Measurements from ENCODE around the gene NPHP1. TPM values are rescaled to one million over a fixed set of nuclear protein-coding genes. Genes with fewer than 3 reads are reported as not detected.

The NPHP1 gene
- total RNA-seq, 1 experiment from 2014 or later = 2.5 TPM

- Mint-ChIP-seq H3K27me3 (ENCODE audit: low read depth) (no peaks in the 10 kb centered on the region), H3K4me3 (no peak overlapping the region), H3K9me3 (peaks cover 30% of the 10 kb centered on the region), H3K4me1 (no peaks in the 10 kb centered on the region), H3K27ac (no peak overlapping the region), H3K36me3 (peaks cover 4% of the 10 kb centered on the region; the same call in 1 of the 2 replicates)
- TF ChIP-seq FOXP4 (CRISPR knock-in tag; IDR thresholded peaks at IDR 0.05) = no peak
- no peak for TF ChIP-seq CREM (CRISPR knock-in tag; IDR thresholded peaks at IDR 0.05)
- no peak for TF ChIP-seq ATF1 (CRISPR knock-in tag; IDR thresholded peaks at IDR 0.05)
- no peak for TF ChIP-seq JAZF1 (CRISPR knock-in tag; IDR thresholded peaks at IDR 0.05)
- POLR2A ChIA-PET = no interaction called here
- ATAC-seq (no peak), DNase-seq (ENCODE audit: low spot score) (no peak)
- CTCF ChIA-PET = interaction anchor here (0.8 kb wide), 1 partner anchor 15 kb away, joined by 4 read pairs; the partner anchor contains the start of gene MALL
Observed at GRCh38 chr2:110130757-110131156, 74.1 kb downstream of the NPHP1 start.

DNA sequence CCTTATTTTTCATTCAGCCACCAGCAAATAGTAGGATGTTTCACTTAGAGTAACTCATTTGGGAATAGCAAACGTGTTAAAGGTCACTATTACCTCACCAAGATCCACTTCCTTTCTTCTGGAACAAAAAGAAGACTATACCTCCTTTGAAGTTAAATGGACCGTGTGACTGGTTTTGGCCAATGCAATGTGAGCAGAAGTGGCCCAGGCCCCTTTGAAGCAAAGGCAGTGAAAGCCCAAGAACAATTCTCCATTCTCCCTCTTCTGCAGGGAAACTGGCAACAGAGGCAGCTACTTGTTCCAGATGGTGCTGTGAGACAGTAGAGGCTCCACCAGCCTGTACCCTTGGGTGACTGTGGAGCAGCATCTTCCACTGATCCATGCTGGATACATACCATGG, 77.9 kb downstream of the NPHP1 start:
- ChIA-PET POLR2A (no interaction called here), CTCF (no interaction called here)
- DNase-seq (ENCODE audit: low spot score) (no peak), ATAC-seq (no peak)
- no peaks in the 10 kb centered on the region for H3K27me3 Mint-ChIP-seq (ENCODE audit: low read depth)
- 0 out of 2 replicates have a peak, but pooled peaks cover 1% of the 10 kb centered on the region for H3K9me3 Mint-ChIP-seq
- no peaks in the 10 kb centered on the region for H3K4me1 Mint-ChIP-seq
- no peaks in the 10 kb centered on the region for H3K36me3 Mint-ChIP-seq
- TF ChIP-seq CDX4 (CRISPR knock-in tag; IDR thresholded peaks at IDR 0.05; ENCODE audit: borderline replicate concordance) = no peak
- TF ChIP-seq ZSCAN18 (CRISPR knock-in tag; IDR thresholded peaks at IDR 0.05) = no peak
- no peak for TF ChIP-seq ZNF219 (CRISPR knock-in tag; IDR thresholded peaks at IDR 0.05; ENCODE audit: borderline replicate concordance)
- no peak for TF ChIP-seq OVOL2 (CRISPR knock-in tag; IDR thresholded peaks at IDR 0.05; ENCODE audit: borderline replicate concordance)
- no peak for TF ChIP-seq SOX15 (CRISPR knock-in tag; IDR thresholded peaks at IDR 0.05)
- no peak for TF ChIP-seq SMAD3 (CRISPR knock-in tag; IDR thresholded peaks at IDR 0.05; ENCODE audit: borderline replicate concordance)
- TF ChIP-seq PREB (CRISPR knock-in tag; IDR thresholded peaks at IDR 0.05; ENCODE audit: borderline replicate concordance) = no peak
- no peak overlapping the region for H3K27ac Mint-ChIP-seq
- no peak overlapping the region for H3K4me3 Mint-ChIP-seq

GRCh38 chr2:110126086-110126773, 78.6 kb downstream of the NPHP1 start:
- Mint-ChIP-seq H3K27me3 (ENCODE audit: low read depth) (no peaks in the 10 kb centered on the region), H3K27ac (no peak overlapping the region), H3K4me1 (no peaks in the 10 kb centered on the region), H3K9me3 (no peaks in the 10 kb centered on the region), H3K4me3 (no peak overlapping the region), H3K36me3 (no peaks in the 10 kb centered on the region)
- ChIA-PET POLR2A (no interaction called here), CTCF (no interaction called here)
- TF ChIP-seq, protein P1, sequence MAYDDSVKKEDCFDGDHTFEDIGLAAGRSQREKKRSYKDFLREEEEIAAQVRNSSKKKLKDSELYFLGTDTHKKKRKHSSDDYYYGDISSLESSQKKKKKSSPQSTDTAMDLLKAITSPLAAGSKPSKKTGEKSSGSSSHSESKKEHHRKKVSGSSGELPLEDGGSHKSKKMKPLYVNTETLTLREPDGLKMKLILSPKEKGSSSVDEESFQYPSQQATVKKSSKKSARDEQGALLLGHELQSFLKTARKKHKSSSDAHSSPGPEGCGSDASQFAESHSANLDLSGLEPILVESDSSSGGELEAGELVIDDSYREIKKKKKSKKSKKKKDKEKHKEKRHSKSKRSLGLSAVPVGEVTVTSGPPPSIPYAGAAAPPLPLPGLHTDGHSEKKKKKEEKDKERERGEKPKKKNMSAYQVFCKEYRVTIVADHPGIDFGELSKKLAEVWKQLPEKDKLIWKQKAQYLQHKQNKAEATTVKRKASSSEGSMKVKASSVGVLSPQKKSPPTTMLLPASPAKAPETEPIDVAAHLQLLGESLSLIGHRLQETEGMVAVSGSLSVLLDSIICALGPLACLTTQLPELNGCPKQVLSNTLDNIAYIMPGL (CRISPR knock-in tag; IDR thresholded peaks at IDR 0.05) = no peak
- TF ChIP-seq, protein P2, sequence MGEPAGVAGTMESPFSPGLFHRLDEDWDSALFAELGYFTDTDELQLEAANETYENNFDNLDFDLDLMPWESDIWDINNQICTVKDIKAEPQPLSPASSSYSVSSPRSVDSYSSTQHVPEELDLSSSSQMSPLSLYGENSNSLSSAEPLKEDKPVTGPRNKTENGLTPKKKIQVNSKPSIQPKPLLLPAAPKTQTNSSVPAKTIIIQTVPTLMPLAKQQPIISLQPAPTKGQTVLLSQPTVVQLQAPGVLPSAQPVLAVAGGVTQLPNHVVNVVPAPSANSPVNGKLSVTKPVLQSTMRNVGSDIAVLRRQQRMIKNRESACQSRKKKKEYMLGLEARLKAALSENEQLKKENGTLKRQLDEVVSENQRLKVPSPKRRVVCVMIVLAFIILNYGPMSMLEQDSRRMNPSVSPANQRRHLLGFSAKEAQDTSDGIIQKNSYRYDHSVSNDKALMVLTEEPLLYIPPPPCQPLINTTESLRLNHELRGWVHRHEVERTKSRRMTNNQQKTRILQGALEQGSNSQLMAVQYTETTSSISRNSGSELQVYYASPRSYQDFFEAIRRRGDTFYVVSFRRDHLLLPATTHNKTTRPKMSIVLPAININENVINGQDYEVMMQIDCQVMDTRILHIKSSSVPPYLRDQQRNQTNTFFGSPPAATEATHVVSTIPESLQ (CRISPR knock-in tag; IDR thresholded peaks at IDR 0.05) = no peak
- no peak for TF ChIP-seq TEAD4 (CRISPR knock-in tag; IDR thresholded peaks at IDR 0.05)
- no peak for DNase-seq (ENCODE audit: low spot score)
- no peak for ATAC-seq
